CD4-positive, alpha-beta T cell treated with Interleukin-17A for 1 hour (primary cell): Measurements from ENCODE around the gene SCAMP5.

Source experiments
- DNase-seq: peaks from one replicate; pipeline ENCODE4 v3.0.0-alpha.2; 2020

The SCAMP5 gene

GRCh38 chr15:75023872-75024636 is 28.7 kb downstream of the SCAMP5 start:
- DNase-seq, result no peak

GRCh38 chr15:75025107-75025506 is 29.7 kb downstream of the SCAMP5 start:
- no peak for DNase-seq

- DNase-seq, result no peak
Observed at GRCh38 chr15:75025548-75026260, 30.3 kb downstream of the SCAMP5 start.

GRCh38 chr15:75027551-75027950 is 32.2 kb downstream of the SCAMP5 start:
- no peak for DNase-seq

GRCh38 chr15:75028991-75029377 is 33.6 kb downstream of the SCAMP5 start:
- DNase-seq, result no peak

- peak; percentile 87 for DNase-seq
Observed at GRCh38 chr15:75029378-75030022, 34.1 kb downstream of the SCAMP5 start.

- no peak for DNase-seq
Observed at GRCh38 chr15:75030023-75030413, 34.7 kb downstream of the SCAMP5 start.

GRCh38 chr15:75030424-75030823 is 35.1 kb downstream of the SCAMP5 start:
- DNase-seq, result no peak

GRCh38 chr15:75031848-75032247 is 36.5 kb downstream of the SCAMP5 start:
- DNase-seq, result no peak

GRCh38 chr15:75032395-75032794 is 37.0 kb downstream of the SCAMP5 start:
- DNase-seq, result no peak

- DNase-seq, result no peak
Observed at GRCh38 chr15:75033809-75034208, 38.4 kb downstream of the SCAMP5 start.

GRCh38 chr15:75034615-75035014 is 39.3 kb downstream of the SCAMP5 start:
- peak; percentile 14 for DNase-seq

- no peak for DNase-seq
Observed at GRCh38 chr15:75036212-75036616, 40.9 kb downstream of the SCAMP5 start.

- no peak for DNase-seq
Observed at GRCh38 chr15:75037685-75038084, 42.3 kb downstream of the SCAMP5 start.

- DNase-seq, result no peak
Observed at GRCh38 chr15:75038231-75038630, 42.9 kb downstream of the SCAMP5 start.

GRCh38 chr15:75042730-75043508 is 47.6 kb downstream of the SCAMP5 start:
- peak; percentile 65 for DNase-seq

- peak; percentile 41 for DNase-seq
Observed at GRCh38 chr15:75043509-75044257, 48.3 kb downstream of the SCAMP5 start.

- DNase-seq, result no peak
Observed at GRCh38 chr15:75044258-75044878, 49.0 kb downstream of the SCAMP5 start.

GRCh38 chr15:75045332-75046015 is 50.1 kb downstream of the SCAMP5 start:
- DNase-seq, result no peak

- DNase-seq, result no peak
Observed at GRCh38 chr15:75048394-75048793, 53.0 kb downstream of the SCAMP5 start.

GRCh38 chr15:75049392-75049791 is 54.0 kb downstream of the SCAMP5 start:
- DNase-seq, result no peak
